ENCODE data around the gene EXO5. TPM values are rescaled to one million over a fixed set of nuclear protein-coding genes. Genes with fewer than 3 reads are reported as not detected.
A peak's percentile ranks its signal among the peaks of the same experiment; 100 is the strongest.

The EXO5 gene
- total and polyA plus RNA-seq, 2 of the 13 experiments (the other 11 are each of a cell fraction or from before 2014, with no cell fraction given) = 9.9 to 20.5 TPM

- TF ChIP-seq SP5 (CRISPR knock-in tag; IDR thresholded peaks at IDR 0.05; ENCODE audit: borderline replicate concordance, low read depth) = no peak
- TF ChIP-seq POLR2AphosphoS2 (IDR thresholded peaks at IDR 0.05; ENCODE audit: low read depth, low read length) = no peak
- peak; percentile 87 for TF ChIP-seq MAX (IDR thresholded peaks at IDR 0.05)
- TF ChIP-seq PCBP2 (optimal IDR thresholded peaks at IDR 0.05; ENCODE audit: low read depth, low read length, poor library complexity, severe bottlenecking) = no peak
- TF ChIP-seq ZBTB34 (CRISPR knock-in tag; IDR thresholded peaks at IDR 0.05) = no peak
- peak; percentile 69; the same call in 1 of the 2 replicates for TF ChIP-seq ZBTB44 (CRISPR knock-in tag; IDR thresholded peaks at IDR 0.05)
- peak; percentile 61; the same call in 1 of the 2 replicates for TF ChIP-seq ZNF766 (CRISPR knock-in tag; IDR thresholded peaks at IDR 0.05; ENCODE audit: borderline replicate concordance)
- TF ChIP-seq DNMT1 (CRISPR knock-in tag; IDR thresholded peaks at IDR 0.05) = no peak
- peak; percentile 95 for TF ChIP-seq ZNF143 (CRISPR knock-in tag; IDR thresholded peaks at IDR 0.05)
- peak; percentile 96 for TF ChIP-seq YEATS2 (CRISPR knock-in tag; IDR thresholded peaks at IDR 0.05; ENCODE audit: borderline replicate concordance)
- TF ChIP-seq ZNF782 (CRISPR knock-in tag; IDR thresholded peaks at IDR 0.05; ENCODE audit: borderline replicate concordance) = peak; percentile 92; the same call in 1 of the 2 replicates
- peak; percentile 82; the same call in 1 of the 2 replicates for TF ChIP-seq HDAC2 (CRISPR knock-in tag; IDR thresholded peaks at IDR 0.05)
- peak; percentile 91 for TF ChIP-seq SALL1 (CRISPR knock-in tag; IDR thresholded peaks at IDR 0.05)
- no peak for TF ChIP-seq PAF1 (CRISPR knock-in tag; IDR thresholded peaks at IDR 0.05)
- 0 out of 2 replicates have a peak, but pooled peaks have one; percentile 88 for TF ChIP-seq CREB3 (CRISPR knock-in tag; IDR thresholded peaks at IDR 0.05)
- TF ChIP-seq, protein P1, sequence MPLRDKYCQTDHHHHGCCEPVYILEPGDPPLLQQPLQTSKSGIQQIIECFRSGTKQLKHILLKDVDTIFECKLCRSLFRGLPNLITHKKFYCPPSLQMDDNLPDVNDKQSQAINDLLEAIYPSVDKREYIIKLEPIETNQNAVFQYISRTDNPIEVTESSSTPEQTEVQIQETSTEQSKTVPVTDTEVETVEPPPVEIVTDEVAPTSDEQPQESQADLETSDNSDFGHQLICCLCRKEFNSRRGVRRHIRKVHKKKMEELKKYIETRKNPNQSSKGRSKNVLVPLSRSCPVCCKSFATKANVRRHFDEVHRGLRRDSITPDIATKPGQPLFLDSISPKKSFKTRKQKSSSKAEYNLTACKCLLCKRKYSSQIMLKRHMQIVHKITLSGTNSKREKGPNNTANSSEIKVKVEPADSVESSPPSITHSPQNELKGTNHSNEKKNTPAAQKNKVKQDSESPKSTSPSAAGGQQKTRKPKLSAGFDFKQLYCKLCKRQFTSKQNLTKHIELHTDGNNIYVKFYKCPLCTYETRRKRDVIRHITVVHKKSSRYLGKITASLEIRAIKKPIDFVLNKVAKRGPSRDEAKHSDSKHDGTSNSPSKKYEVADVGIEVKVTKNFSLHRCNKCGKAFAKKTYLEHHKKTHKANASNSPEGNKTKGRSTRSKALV (CRISPR knock-in tag; IDR thresholded peaks at IDR 0.05) = peak; percentile 81; the same call in 1 of the 2 replicates
- TF ChIP-seq ZSCAN5A (CRISPR knock-in tag; IDR thresholded peaks at IDR 0.05; ENCODE audit: borderline replicate concordance) = no peak
- TF ChIP-seq NFE2L1 (CRISPR knock-in tag; IDR thresholded peaks at IDR 0.05; ENCODE audit: borderline replicate concordance) = no peak
- TF ChIP-seq ZNF121 (CRISPR knock-in tag; IDR thresholded peaks at IDR 0.05) = peak; percentile 25; the same call in 1 of the 2 replicates
- peak; percentile 78; the same call in 1 of the 2 replicates for TF ChIP-seq ZNF607 (CRISPR knock-in tag; IDR thresholded peaks at IDR 0.05; ENCODE audit: borderline replicate concordance)
- peak; percentile 84; the same call in 1 of the 2 replicates for TF ChIP-seq MIER3 (CRISPR knock-in tag; IDR thresholded peaks at IDR 0.05; ENCODE audit: borderline replicate concordance)
Measured at GRCh38 chr1:40508375-40509341, at the start of gene EXO5 (continued).
